HG02642 (cell line): Measurements from ENCODE around the gene CCNQ.

ENCODE experiments used
- ATAC-seq: cut with Tn5 transposase; IDR thresholded peaks from one replicate; pipeline ENCODE4 v1.9.1; 2021; ENCODE audit warnings: mild to moderate bottlenecking; ENCODE audit not compliant: unreplicated experiment, poor library complexity

CCNQ gene

GRCh38 chrX:153599192-153600031 is 473 bp upstream of the CCNQ start:
- ATAC-seq, result peak; percentile 88

- no peak for ATAC-seq
These were observed 1.8 kb downstream of the CCNQ start for GRCh38 chrX:153596981-153597750.

- no peak for ATAC-seq
These were observed 2.8 kb downstream of the CCNQ start for GRCh38 chrX:153595859-153596857.

- ATAC-seq, result no peak
These were observed 3.6 kb downstream of the CCNQ start for GRCh38 chrX:153595387-153595786.

GRCh38 chrX:153593811-153594500 is 5.0 kb downstream of the CCNQ start:
- no peak for ATAC-seq

- no peak for ATAC-seq
These were observed 5.8 kb downstream of the CCNQ start for GRCh38 chrX:153592966-153593688.

GRCh38 chrX:153592091-153592833 is 6.7 kb downstream of the CCNQ start:
- ATAC-seq, result no peak

- no peak for ATAC-seq
These were observed 7.7 kb downstream of the CCNQ start for GRCh38 chrX:153590961-153591956.

- no peak for ATAC-seq
These were observed 10.0 kb downstream of the CCNQ start for GRCh38 chrX:153588782-153589446.

GRCh38 chrX:153588021-153588781 is 10.7 kb downstream of the CCNQ start:
- no peak for ATAC-seq

- no peak for ATAC-seq
These were observed 11.6 kb downstream of the CCNQ start for GRCh38 chrX:153587342-153587741.

GRCh38 chrX:153585827-153586226 is 13.1 kb downstream of the CCNQ start:
- ATAC-seq, result no peak

- ATAC-seq, result no peak
These were observed 15.5 kb downstream of the CCNQ start for GRCh38 chrX:153583433-153583832.

- ATAC-seq, result peak; percentile 99
These were observed 16.0 kb downstream of the CCNQ start for GRCh38 chrX:153582896-153583295.

- ATAC-seq, result no peak
These were observed 18.1 kb downstream of the CCNQ start for GRCh38 chrX:153580700-153581386.
